GM21786 (cell line): ENCODE results near the gene LOXL3.
"Not testable (repeated sequence)": the region's sequence is repeated elsewhere in the genome, so short reads cannot be mapped to it uniquely, and the experiment has no call there.

Experiments
- ATAC-seq: cut with Tn5 transposase; IDR thresholded peaks from one replicate; pipeline ENCODE4 v1.9.1; 2021; ENCODE audit not compliant: unreplicated experiment

LOXL3 gene

DNA sequence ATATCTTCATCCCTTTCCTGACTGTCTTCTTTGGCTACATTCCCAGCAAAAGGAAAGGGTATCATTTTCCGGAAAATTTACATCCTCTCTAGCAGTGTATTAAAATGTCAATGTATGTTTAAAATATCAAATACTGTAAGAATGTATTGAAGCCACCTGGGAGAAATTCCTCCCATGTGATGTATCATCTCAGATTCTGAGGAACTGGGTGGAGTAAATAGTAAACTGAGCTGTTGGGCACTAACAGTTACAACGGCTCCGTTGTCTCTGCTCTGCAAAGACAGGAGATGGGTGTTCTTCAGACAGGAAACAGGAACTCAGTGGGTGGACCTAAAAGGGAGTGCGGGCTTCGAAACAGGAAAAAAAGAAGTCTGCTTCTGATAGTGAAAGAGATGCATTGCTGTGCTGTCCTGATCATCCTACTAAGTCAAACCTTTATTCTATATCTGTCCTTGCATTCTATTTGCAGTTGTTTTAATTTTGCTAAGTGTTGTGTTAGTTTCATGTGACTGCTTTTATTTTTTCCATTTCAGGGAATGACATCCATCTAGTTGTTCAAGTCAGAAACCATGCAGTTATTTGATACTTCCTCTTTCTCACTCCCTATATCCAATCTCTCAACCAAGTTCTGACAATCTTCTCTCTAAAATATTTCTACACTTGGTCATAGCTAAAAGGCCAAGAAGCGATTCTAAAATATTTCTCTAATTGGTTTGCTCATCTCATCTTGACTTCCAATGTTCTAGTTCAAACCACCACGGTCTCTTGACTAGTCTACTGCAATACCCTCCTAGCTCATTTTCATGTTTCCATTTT lies 20.2 kb upstream of the LOXL3 start:
- ATAC-seq = peak; percentile 37

DNA sequence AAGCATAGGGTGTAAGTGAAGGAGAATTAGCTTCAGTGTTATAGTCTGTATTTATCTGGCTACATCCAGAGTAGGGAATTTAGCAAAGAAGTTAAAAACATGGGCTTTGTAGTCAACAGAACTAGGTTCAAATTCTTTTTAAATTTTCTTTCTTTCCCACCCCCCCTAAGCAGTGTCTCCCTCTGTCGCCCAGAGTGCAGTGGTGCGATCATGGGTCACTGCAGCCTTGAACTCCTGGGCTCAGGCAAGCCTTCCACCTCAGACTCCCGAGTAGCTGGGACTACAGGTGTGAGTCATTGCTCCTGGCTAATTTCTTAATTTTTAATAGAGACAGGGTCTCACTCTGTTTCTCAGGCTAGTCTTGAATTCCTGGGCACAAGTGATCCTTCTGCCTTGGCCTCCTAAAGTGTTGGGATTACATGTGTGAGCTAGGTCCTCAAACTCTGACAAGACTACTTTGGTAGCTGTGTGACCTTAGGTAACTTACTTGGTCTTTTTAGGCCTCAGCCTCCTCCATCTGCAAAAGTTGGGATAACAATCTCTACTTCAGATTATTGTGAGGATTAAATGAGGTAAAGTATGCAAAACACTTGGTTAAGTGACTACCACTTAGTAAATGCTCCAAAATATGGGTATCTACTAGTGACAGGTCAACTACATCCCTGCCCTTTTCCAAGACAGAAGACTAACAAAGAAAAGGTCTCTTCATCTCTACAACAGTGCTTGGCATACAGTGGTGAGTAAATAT lies 18.6 kb upstream of the LOXL3 start:
- no peak for ATAC-seq

DNA sequence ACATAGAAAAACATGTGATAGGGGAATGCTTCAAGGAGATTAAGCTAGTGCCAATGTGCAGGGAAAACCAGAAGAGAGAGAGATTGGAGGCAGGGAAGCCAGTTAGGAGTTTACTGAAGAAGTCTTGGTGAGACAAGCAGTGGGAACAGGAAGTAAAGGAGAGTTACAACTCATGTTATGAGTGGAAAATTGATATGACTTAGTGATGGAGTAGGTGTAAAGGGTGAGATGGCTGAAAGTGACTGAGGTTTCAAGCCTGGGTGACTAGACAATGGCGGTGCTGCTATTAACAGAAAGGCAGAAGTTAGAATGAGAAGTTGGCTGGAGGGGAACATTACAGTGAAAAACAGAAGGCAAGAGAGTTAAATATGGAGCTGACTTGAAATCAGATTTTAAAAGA lies 17.3 kb upstream of the LOXL3 start:
- peak; percentile 62 for ATAC-seq

DNA sequence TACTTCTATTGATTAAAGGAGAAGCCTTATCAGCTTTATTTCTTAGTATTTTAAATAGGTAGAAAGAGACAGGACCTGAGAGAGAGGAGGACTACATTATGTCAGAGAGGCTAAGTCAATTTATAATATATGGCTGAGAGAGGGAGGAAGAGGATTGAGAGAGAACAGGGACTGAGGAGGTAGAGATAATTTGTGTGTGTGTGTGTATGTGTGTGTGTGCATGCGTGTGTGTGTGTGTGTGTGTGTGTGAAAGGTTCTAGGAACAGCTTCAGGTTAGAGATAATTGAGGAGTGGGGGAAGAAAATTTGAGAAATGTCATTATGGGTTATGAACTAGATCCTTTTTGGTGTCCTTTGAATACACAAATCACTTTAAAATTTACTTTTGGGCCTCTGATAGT lies 15.9 kb upstream of the LOXL3 start:
- ATAC-seq = no peak

DNA sequence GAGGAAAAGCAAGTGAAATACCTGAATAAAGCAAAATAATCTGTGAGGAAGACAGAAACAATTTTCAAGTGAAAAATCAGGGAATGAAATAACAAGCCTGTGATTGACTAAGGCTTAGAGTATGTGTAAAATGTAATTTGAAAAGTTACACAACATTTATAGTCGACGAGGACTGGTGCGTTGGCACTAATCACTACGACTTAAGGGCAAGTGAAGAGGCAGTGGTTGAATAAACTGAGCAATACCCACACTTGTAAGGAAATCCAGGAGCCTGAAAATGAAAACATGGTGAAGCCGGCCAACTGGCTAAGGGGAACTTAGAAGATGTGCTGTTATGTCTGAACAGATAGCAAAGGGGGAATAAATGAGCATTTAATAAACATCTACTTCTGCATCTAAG lies 14.1 kb upstream of the LOXL3 start:
- ATAC-seq = no peak

DNA sequence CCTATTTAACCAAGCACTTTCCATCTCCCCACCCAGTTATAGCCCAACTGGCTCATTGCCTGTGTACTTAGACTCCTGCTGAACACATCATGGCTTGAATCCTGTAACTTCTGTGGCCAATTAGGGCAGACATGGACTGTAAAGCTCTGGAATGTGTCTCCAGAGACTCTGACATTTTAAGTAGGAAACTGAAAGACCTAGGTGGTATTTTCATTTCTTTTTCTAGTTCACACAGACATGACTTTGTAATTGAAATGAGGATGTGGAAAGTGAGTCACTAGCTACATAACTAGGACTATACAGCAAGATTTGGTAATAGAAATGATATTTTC lies 13.0 kb upstream of the LOXL3 start:
- ATAC-seq = peak; percentile 44

DNA sequence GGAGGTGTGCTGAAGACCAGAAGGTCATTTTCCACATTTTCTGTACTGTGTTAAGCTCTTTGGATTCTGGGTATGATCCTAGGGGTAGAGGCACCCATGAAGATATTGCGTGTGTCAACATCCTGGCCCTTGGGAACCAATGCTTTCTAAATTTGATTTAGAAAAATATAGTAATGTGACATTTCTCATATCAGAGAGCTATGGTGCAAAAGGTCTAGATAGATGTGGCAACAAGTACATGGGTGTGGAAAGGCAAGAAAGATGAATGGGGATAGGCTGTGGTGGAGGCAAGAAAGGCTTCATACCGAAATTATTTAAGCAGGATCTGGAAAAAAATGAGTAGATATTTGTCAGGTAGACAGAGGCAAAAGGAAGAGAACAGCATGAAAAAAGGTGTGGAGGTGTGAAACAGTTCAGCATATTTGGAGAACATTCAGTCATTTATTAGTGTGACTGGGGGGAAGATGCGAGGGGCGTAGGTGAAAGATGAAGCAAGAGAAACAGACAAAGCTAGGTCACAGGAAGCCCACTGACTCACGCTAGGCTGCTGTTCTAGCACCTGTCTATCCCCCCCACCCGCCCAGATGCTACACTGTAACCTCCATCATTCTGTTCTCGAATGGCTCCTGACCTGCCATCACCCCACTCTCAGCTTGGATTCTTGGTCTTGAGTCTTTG lies 12.5 kb upstream of the LOXL3 start:
- no peak for ATAC-seq

DNA sequence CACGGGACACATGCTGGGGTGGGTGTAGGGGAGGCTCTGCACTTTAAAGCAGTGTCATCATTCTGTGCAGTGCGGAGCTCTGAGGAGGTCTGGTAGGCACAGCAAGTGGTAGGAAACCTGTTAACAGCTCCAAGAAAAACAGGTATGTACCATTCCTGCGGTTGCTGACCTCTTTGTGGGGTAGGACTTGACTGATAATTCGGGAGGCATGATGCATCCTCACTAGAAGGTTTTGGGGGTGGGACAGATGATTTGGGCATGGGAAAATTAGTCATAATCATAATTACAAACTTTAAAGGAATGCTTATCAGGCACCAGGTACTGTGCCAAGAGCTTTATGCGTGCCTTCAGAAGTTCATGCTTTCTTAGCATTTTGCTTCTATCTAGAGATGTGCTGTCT lies 10.5 kb upstream of the LOXL3 start:
- no peak for ATAC-seq

DNA sequence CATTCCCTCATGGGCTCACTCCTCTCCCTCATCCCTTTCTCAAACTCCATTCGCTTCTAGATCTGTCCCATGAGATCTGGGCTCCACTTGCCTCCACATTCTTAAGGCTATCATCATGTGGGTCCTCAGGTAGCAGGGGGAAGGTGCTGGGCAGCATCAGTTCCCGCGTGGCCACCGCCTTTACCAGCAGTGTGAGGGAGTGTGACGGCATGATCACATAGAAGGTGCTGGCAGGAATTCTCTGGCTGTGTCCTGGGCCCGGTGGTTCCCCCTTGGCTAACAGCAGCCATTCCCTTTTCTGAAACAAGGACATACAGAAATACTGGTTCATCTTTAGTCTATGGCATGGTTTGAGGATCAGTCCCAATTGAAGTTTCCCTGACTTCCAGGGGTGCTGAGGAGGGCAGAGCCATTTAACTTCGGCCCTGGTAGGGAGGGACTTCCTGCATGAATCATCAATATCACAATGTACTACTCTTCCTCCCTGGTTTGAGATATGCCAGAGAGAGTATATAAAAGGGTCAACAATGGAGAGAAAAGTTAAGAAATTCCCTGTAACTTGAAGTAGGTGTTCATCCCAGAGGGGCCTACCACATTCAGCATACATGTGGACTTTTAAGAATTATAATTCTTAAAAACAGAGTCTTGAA lies 8.5 kb upstream of the LOXL3 start:
- no peak for ATAC-seq

DNA sequence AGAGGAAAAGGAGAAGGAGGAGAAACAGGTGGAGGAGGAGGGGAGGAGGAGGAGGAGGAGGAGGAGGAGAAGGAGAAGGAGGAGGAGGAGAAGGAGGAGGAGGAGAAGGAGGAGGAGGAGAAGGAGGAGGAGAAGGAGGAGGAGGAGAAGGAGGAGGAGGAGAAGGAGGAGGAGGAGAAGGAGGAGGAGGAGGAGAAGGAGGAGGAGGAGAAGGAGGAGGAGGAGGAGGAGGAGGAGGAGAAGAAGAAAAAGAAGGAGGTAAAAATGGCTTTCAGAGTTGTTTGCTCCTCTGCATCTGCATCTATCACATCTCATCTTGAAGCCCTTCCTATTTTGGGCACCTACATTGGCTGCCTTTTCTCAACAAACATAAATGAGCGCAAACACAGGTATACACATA lies 7.3 kb upstream of the LOXL3 start:
- ATAC-seq = not testable (repeated sequence)

DNA sequence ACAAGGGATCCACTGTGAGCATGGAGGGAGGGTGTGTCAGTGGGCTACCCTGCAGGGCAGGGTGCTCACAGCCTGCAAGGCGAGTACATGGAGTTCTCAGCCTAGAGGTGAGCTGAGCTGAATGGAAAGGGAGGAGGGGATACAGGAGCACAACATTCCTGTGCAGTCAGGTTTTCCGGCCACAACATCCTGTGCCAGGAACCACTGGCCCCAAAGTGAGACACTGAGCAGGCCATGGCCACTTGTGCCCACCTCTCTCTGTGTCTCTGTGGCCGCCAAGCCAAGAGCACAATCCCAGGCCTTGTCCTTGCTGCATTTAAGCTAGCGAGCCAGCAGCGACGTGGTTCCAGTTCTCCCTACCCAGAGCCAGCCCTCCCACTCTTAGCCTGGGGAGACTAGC lies 6.8 kb upstream of the LOXL3 start:
- no peak for ATAC-seq

DNA sequence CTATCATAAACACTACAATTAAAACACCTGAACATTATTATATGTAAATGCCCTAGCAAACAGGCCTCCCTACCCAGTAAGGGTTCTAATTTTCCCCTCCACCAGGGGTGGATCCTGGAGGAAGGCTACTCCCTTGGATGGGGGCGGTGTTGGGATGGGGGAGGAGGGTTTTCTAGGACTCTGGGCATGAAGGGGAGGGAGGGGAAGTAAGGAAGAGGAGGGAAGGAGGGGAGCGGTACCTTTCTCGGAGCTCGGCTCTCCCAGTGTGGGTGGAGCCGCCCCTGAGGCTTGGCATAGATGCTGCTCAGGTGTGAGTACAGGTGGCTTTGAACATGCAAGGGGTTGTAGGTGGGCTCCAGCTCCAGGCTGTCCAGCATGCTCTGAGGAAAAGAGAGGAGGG lies 6.2 kb upstream of the LOXL3 start:
- no peak for ATAC-seq

DNA sequence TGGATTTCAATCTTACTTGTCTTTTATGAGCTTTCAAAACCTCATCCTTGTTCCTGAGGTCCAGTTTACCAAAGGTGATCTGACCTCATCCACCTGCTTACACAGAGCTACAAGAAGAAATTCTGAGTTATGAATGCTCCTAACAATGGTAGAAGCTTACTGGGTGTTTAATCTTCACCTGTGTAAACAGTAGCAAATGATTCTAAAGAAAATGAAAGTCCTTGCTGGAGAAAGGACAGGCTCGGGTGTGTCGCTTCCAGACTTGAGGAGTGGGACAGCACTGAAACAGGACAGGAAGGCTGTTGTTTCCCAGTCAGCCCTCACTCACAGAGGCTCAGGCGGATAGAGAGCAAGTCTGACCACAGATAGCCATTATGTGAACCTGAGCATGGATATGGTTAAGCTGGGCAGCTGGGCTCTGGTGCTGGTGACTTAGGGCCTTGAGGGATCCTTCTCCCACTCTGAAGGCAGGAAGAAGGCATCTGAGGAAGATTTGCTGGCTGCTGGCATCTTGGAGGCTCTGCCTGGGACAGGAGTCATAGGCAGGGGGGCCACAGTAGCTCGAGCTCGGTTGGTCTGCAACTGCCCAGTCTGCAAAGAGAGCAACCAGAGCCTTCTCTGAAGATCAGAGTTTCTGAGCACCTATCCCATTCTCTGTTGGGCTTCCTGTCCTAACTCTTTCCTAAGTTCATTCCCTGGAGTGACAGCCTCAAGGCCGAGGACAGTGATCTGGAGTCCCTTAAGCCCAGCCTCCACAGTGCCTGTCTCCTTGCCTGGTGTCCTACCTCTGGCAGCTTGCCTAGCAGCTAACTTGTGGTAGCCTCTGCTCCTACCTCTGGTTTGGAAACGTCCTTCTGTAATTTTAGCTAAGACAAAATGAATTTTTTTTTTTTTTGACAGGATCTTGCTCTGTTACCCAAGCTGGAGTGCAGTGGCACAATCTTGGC lies 4.8 kb upstream of the LOXL3 start:
- no peak for ATAC-seq

DNA sequence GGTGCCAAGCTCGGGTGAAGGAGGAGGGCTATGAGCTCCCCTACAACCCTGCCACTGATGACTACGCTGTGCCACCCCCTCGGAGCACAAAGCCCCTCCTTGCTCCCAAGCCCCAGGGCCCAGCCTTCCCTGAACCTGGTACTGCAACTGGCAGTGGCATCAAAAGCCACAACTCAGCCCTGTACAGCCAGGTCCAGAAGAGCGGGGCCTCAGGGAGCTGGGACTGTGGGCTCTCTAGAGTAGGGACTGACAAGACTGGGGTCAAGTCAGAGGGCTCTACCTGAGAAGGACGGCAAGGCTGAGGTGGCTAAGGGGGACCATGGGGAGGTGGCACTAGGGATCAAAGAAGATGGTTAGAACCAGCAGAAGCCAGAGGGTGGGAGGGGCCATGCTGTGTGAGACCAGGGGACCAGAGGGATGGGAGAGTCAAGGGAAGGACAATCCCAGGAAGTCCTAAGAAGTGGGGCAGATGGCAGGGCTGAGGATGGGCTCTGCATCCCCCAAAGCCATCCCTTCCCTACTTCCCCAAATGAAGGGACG lies 3.2 kb upstream of the LOXL3 start:
- ATAC-seq = no peak

DNA sequence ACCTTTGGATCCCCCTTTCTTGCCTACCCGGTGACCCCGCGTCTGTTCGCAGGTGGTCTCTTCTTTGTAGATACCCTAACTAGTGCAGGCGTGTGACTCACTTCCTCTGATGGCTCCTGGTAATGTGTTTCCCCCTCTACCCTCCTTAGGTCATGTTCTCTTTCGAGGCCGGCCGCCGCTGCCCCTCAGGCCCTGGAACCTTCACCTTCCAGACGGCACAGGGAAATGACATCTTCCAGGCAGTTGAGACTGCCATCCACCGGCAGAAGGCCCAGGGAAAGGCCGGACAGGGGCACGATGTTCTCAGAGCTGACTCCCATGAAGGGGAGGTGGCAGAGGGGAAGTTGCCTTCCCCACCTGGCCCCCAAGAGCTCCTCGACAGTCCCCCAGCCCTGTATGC lies 2.4 kb upstream of the LOXL3 start:
- ATAC-seq = no peak

DNA sequence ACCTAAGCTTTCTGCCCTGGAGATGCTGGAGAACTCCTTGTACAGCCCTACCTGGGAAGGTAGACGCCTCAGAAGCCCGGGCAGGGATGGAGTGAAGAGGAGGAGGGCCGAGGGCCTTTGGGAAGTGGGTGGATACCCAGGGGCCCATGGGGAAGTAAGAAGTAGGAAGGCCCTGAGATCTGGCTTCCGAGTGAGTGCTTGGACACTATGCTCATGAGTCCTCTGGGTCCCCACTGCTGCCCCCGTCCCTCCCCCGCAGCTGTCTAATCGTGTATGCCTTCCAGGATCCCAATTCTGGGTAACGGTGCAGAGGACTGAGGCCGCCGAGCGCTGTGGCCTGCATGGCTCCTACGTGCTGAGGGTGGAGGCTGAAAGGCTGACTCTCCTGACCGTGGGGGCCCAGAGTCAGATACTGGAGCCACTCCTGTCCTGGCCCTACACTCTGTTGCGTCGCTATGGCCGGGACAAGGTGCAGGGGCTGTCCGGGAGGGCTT lies 1.9 kb upstream of the LOXL3 start:
- ATAC-seq = no peak

DNA sequence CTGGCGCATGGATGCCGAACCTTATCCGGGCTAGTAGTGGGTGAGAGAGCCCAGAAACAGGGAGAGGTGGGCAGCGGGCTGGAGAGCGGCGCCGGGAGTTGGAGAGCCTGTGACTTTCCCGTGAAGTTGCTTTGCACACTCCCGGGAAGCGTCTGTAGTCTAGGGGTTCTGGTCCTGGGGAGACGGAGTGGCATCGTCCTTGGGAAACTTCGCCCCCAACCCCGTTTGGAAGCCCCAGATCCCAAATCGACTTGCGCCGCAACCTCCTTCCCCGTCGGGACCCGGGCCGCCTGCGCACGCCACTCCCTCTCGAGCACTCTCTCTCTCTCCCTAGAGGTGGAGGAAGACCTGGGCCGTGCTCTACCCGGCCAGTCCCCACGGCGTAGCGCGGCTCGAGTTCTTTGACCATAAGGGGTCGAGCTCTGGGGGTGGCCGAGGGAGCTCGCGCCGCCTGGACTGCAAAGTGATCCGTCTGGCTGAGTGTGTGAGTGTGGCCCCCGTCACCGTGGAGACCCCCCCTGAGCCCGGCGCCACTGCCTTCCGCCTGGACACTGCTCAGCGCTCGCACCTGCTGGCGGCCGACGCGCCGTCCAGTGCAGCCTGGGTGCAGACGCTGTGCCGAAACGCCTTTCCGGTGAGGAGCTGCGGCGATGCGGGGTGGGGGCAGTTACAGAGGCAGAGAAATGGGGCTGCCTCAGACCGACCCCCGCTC lies 1.2 kb upstream of the LOXL3 start:
- peak; percentile 36 for ATAC-seq

DNA sequence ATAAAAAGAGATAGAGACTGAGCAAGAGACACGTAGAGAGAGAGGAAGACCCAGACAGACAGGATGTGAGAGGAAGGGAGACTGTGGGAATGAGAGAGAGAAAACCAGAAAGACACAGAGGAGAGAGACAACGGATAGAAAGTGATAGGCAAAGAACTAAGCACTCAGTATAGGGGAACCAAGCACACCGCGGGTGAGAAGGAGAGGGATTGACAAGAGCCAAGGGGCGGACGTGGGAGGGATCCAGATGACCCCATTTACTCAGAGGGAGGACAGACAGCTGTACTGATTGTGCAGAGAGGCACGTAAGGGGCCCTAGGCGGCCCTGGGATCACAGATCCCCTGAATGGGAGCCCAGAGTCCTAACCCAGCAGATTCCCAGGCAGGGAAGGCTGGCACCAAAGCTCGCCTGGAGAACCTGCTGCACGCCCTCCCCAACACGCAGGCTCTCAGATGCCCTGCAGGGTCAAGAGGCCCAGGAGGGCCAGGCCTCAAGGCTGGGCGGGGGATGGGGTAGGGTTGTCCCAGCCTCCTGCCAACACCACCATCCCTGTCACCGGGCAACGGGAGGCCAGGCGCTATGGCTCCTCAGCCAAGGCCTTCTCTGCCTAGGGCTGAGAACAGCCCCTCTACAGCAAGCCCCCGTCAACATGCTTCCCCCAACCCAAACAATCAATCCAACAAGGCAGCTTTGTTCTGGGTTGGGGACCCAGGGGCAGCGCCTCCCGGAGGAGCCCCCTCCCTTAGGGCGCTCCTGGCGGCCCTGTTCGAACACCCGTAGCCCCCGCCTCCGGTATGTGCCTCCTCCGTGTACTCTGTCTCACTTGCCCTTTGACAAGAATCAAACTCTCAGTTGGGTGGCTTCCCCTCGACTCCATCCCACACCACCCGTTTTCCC lies 579 bp downstream of the LOXL3 start:
- ATAC-seq = no peak
